ENCODE results near the gene LRCH3.
"Not testable (repeated sequence)": the region's sequence is repeated elsewhere in the genome, so short reads cannot be mapped to it uniquely, and the experiment has no call there.

Gene LRCH3

GRCh38 chr3:197888511-197888910 is 97.5 kb downstream of the LRCH3 start:
- DNase-seq, result no peak

GRCh38 chr3:197889204-197889930 is 98.3 kb downstream of the LRCH3 start:
- DNase-seq, result no peak

- DNase-seq, result no peak
Observed at GRCh38 chr3:197890693-197891092, 99.6 kb downstream of the LRCH3 start.

GRCh38 chr3:197892162-197892561 is 101.1 kb downstream of the LRCH3 start:
- no peak for DNase-seq

GRCh38 chr3:197896421-197896820 is 105.4 kb downstream of the LRCH3 start:
- no peak for DNase-seq

GRCh38 chr3:197899833-197900478 is 108.9 kb downstream of the LRCH3 start:
- no peak for DNase-seq

GRCh38 chr3:197901626-197902025 is 110.6 kb downstream of the LRCH3 start:
- DNase-seq, result no peak

GRCh38 chr3:197906023-197906849 is 115.2 kb downstream of the LRCH3 start:
- DNase-seq, result peak; percentile 79

GRCh38 chr3:197906850-197907187 is 115.8 kb downstream of the LRCH3 start:
- DNase-seq, result no peak

- DNase-seq, result no peak
Observed at GRCh38 chr3:197907196-197907595, 116.1 kb downstream of the LRCH3 start.

GRCh38 chr3:197908550-197908949 is 117.5 kb downstream of the LRCH3 start:
- DNase-seq, result not testable (repeated sequence)

- DNase-seq, result no peak
Observed at GRCh38 chr3:197908957-197909701, 118.1 kb downstream of the LRCH3 start.

GRCh38 chr3:197912741-197913476 is 121.9 kb downstream of the LRCH3 start:
- no peak for DNase-seq

GRCh38 chr3:197913641-197914380 is 122.8 kb downstream of the LRCH3 start:
- DNase-seq, result no peak

- DNase-seq, result not testable (repeated sequence)
Observed at GRCh38 chr3:197921429-197922275, 130.6 kb downstream of the LRCH3 start.

GRCh38 chr3:197926418-197926817 is 135.4 kb downstream of the LRCH3 start:
- DNase-seq, result no peak

GRCh38 chr3:197927578-197927977 is 136.5 kb downstream of the LRCH3 start:
- DNase-seq, result not testable (repeated sequence)

GRCh38 chr3:197936819-197937384 is 145.8 kb downstream of the LRCH3 start:
- DNase-seq, result no peak
